Measurements from ENCODE around the gene PPP4R1.

Gene PPP4R1

DNA sequence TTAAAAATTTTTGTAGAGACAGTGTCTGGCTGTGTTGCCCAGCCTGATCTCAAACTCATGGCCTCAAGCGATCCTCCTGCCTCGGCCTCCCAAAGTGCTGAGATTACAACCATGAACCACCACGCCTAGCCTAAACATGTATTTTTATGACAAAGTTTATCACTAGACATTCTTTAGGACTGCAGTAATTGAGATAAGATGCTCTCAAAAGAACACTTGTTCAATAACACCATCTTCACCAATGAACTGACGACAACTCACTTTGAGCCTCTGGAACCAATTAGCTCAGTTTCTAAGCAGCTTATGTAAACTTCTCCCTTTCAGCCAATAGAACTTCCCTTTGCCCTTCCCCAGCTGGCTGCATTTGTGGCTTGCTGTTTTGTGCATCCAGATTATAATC, 15.3 kb upstream of the PPP4R1 start:
- no peak overlapping the region for H3K4me3 ChIP-seq (ENCODE audit: low read depth in 1 of 5, low read length in 5 of 5)
- H3K9ac ChIP-seq (ENCODE audit: low read length in 5 of 5) = no peak overlapping the region
- H3K36me3 ChIP-seq (ENCODE audit: control insufficient read depth in 5 of 5, insufficient read depth in 5 of 5, low read length in 5 of 5) = no peaks in the 10 kb centered on the region
- no peaks in the 10 kb centered on the region for H3K9me3 ChIP-seq (ENCODE audit: control insufficient read depth in 5 of 5, low read length in 5 of 5)
- no peaks in the 10 kb centered on the region for H3K27me3 ChIP-seq (ENCODE audit: control insufficient read depth in 5 of 5, insufficient read depth in 4 of 5, low read length in 5 of 5)
- H3K4me1 ChIP-seq (ENCODE audit: control insufficient read depth in 5 of 5, insufficient read depth in 5 of 5, low read length in 5 of 5) = no peaks in the 10 kb centered on the region
- H3K27ac ChIP-seq (ENCODE audit: low read depth, low read length) = no peak overlapping the region

GRCh38 chr18:9628984-9629383, 14.6 kb upstream of the PPP4R1 start:
- H3K4me1 ChIP-seq (ENCODE audit: control insufficient read depth in 5 of 5, insufficient read depth in 5 of 5, low read length in 5 of 5) = no peaks in the 10 kb centered on the region
- H3K9ac ChIP-seq (ENCODE audit: low read length in 5 of 5) = no peak overlapping the region
- H3K27ac ChIP-seq (ENCODE audit: low read depth, low read length) = no peak overlapping the region
- H3K9me3 ChIP-seq (ENCODE audit: control insufficient read depth in 5 of 5, low read length in 5 of 5) = no peaks in the 10 kb centered on the region
- H3K27me3 ChIP-seq (ENCODE audit: control insufficient read depth in 5 of 5, insufficient read depth in 4 of 5, low read length in 5 of 5) = no peaks in the 10 kb centered on the region
- no peak overlapping the region for H3K4me3 ChIP-seq (ENCODE audit: low read depth in 1 of 5, low read length in 5 of 5)
- H3K36me3 ChIP-seq (ENCODE audit: control insufficient read depth in 5 of 5, insufficient read depth in 5 of 5, low read length in 5 of 5) = no peaks in the 10 kb centered on the region

DNA sequence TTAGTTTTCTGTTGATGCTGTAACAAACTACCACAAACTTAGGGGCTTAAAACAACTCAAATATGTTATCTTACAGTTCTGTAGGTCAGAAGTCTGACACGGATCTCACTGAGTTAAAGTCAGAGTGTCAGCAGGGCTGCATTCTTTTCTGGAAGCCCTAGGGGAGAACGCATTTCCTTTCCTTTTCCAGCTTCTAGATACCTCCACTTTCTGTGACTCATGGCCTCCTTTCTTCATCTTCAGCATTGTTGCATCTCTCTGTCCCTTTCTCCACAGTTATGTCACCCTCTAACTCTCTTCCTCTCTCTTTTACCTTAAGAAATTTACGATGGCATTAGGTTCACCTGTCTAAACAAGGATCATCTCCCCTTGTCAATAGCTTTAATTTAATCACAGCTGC, 13.3 kb upstream of the PPP4R1 start:
- Histone ChIP-seq H3K27ac (ENCODE audit: low read depth, low read length) (no peak overlapping the region), H3K4me1 (ENCODE audit: control insufficient read depth in 5 of 5, insufficient read depth in 5 of 5, low read length in 5 of 5) (no peaks in the 10 kb centered on the region), H3K9me3 (ENCODE audit: control insufficient read depth in 5 of 5, low read length in 5 of 5) (no peaks in the 10 kb centered on the region), H3K4me3 (ENCODE audit: low read depth in 1 of 5, low read length in 5 of 5) (no peak overlapping the region), H3K36me3 (ENCODE audit: control insufficient read depth in 5 of 5, insufficient read depth in 5 of 5, low read length in 5 of 5) (no peaks in the 10 kb centered on the region), H3K9ac (ENCODE audit: low read length in 5 of 5) (no peak overlapping the region), H3K27me3 (ENCODE audit: control insufficient read depth in 5 of 5, insufficient read depth in 4 of 5, low read length in 5 of 5) (no peaks in the 10 kb centered on the region)

GRCh38 chr18:9619990-9620389, 5.6 kb upstream of the PPP4R1 start:
- Histone ChIP-seq H3K4me3 (ENCODE audit: low read depth in 1 of 5, low read length in 5 of 5) (no peak overlapping the region), H3K27me3 (ENCODE audit: control insufficient read depth in 5 of 5, insufficient read depth in 4 of 5, low read length in 5 of 5) (no peaks in the 10 kb centered on the region), H3K36me3 (ENCODE audit: control insufficient read depth in 5 of 5, insufficient read depth in 5 of 5, low read length in 5 of 5) (no peaks in the 10 kb centered on the region), H3K27ac (ENCODE audit: low read depth, low read length) (no peak overlapping the region), H3K9me3 (ENCODE audit: control insufficient read depth in 5 of 5, low read length in 5 of 5) (no peaks in the 10 kb centered on the region), H3K4me1 (ENCODE audit: control insufficient read depth in 5 of 5, insufficient read depth in 5 of 5, low read length in 5 of 5) (peaks cover 3 to 7% (median 7%) of the 10 kb centered on the region in 5 donors), H3K9ac (ENCODE audit: low read length in 5 of 5) (no peak overlapping the region)

GRCh38 chr18:9619545-9619944, 5.2 kb upstream of the PPP4R1 start:
- Histone ChIP-seq H3K27me3 (ENCODE audit: control insufficient read depth in 5 of 5, insufficient read depth in 4 of 5, low read length in 5 of 5) (no peaks in the 10 kb centered on the region), H3K4me3 (ENCODE audit: low read depth in 1 of 5, low read length in 5 of 5) (no peak overlapping the region), H3K27ac (ENCODE audit: low read depth, low read length) (no peak overlapping the region), H3K4me1 (ENCODE audit: control insufficient read depth in 5 of 5, insufficient read depth in 5 of 5, low read length in 5 of 5) (peaks cover 3 to 8% (median 7%) of the 10 kb centered on the region in 5 donors), H3K9ac (ENCODE audit: low read length in 5 of 5) (no peak overlapping the region), H3K9me3 (ENCODE audit: control insufficient read depth in 5 of 5, low read length in 5 of 5) (no peaks in the 10 kb centered on the region), H3K36me3 (ENCODE audit: control insufficient read depth in 5 of 5, insufficient read depth in 5 of 5, low read length in 5 of 5) (no peaks in the 10 kb centered on the region)

DNA sequence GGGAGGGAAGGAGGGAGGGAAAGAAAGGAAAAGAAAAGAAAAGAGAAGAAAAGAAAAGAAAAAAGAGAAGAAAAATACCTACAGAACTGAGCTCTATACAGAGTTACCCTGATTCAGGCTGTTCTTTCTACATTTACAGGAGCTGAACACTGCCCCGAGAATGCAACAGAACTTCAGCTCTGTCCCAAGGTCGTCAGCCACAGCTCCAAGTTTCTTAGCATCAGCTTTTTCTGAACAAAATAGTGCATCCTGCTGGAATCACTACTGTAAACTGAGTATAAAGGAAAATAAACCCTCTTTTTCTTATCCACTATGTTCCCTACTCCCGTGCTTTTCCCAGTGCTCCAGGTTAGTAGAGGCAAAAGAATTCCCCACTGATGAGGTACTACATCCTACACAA, 4.7 kb upstream of the PPP4R1 start:
- no peak overlapping the region for H3K27ac ChIP-seq (ENCODE audit: low read depth, low read length)
- no peaks in the 10 kb centered on the region for H3K36me3 ChIP-seq (ENCODE audit: control insufficient read depth in 5 of 5, insufficient read depth in 5 of 5, low read length in 5 of 5)
- H3K9me3 ChIP-seq (ENCODE audit: control insufficient read depth in 5 of 5, low read length in 5 of 5) = no peaks in the 10 kb centered on the region
- no peak overlapping the region for H3K9ac ChIP-seq (ENCODE audit: low read length in 5 of 5)
- H3K4me3 ChIP-seq (ENCODE audit: low read depth in 1 of 5, low read length in 5 of 5) = no peak overlapping the region
- H3K27me3 ChIP-seq (ENCODE audit: control insufficient read depth in 5 of 5, insufficient read depth in 4 of 5, low read length in 5 of 5) = no peaks in the 10 kb centered on the region
- H3K4me1 ChIP-seq (ENCODE audit: control insufficient read depth in 5 of 5, insufficient read depth in 5 of 5, low read length in 5 of 5) = peaks cover 3 to 8% (median 7%) of the 10 kb centered on the region in 5 donors

DNA sequence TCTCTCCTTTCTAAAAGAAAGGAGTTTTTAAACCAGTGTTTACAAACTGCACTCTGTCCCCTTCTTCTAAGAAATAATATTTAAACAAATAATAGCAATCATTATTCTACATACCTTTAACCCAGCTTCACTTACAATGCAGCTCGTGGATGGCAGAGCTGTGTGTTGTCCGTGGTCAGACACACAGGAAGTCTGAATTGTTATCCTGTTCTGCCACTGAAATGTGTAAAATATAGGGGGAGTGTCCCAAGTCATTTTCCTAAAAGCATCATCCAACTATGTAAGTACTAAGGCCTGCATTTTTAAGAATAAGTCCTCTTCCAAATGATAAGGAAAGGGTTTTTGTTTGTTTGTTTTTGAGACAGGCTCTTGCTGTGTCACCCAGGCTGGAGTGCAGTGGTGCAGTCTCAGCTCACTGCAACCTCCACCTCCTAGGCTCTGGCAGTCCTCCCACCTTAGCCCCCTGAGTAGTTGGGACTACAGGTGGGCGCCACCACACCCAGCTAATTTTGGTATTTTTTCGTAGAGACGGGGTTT, 2.7 kb upstream of the PPP4R1 start:
- Histone ChIP-seq H3K27ac (ENCODE audit: low read depth, low read length) (no peak overlapping the region), H3K9ac (ENCODE audit: low read length in 5 of 5) (no peak overlapping the region), H3K4me3 (ENCODE audit: low read depth in 1 of 5, low read length in 5 of 5) (no peak overlapping the region), H3K9me3 (ENCODE audit: control insufficient read depth in 5 of 5, low read length in 5 of 5) (no peaks in the 10 kb centered on the region), H3K4me1 (ENCODE audit: control insufficient read depth in 5 of 5, insufficient read depth in 5 of 5, low read length in 5 of 5) (peaks cover 7 to 23% (median 21%) of the 10 kb centered on the region in 5 donors), H3K36me3 (ENCODE audit: control insufficient read depth in 5 of 5, insufficient read depth in 5 of 5, low read length in 5 of 5) (no peaks in the 10 kb centered on the region), H3K27me3 (ENCODE audit: control insufficient read depth in 5 of 5, insufficient read depth in 4 of 5, low read length in 5 of 5) (no peaks in the 10 kb centered on the region)

DNA sequence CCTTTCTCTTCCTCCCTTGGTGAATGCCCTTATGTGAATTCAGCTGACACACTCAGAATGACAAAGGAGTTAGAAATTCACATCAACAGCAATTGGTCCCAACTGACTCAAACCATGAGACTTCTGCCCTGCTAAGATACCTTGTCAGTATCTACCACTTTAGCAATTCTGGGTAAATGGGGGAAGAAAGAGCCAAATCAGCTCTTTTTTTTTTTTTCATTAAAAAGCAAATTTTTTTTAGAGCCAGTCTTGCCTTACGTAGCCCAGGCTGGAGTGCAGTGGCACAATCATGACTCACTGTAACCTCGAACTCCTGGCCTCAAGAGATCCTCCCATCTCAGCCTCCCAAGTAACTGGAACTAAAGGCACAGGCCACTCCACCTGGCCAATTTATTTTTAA, 1.7 kb upstream of the PPP4R1 start:
- H3K27me3 ChIP-seq (ENCODE audit: control insufficient read depth in 5 of 5, insufficient read depth in 4 of 5, low read length in 5 of 5) = no peaks in the 10 kb centered on the region
- no peak overlapping the region for H3K4me3 ChIP-seq (ENCODE audit: low read depth in 1 of 5, low read length in 5 of 5)
- H3K36me3 ChIP-seq (ENCODE audit: control insufficient read depth in 5 of 5, insufficient read depth in 5 of 5, low read length in 5 of 5) = peaks cover 0 to 4% (median 3%) of the 10 kb centered on the region in 5 donors
- no peak overlapping the region for H3K27ac ChIP-seq (ENCODE audit: low read depth, low read length)
- no peaks in the 10 kb centered on the region for H3K9me3 ChIP-seq (ENCODE audit: control insufficient read depth in 5 of 5, low read length in 5 of 5)
- no peak overlapping the region for H3K9ac ChIP-seq (ENCODE audit: low read length in 5 of 5)
- peaks cover 8 to 23% (median 21%) of the 10 kb centered on the region in 5 donors for H3K4me1 ChIP-seq (ENCODE audit: control insufficient read depth in 5 of 5, insufficient read depth in 5 of 5, low read length in 5 of 5)

- no peaks in the 10 kb centered on the region for H3K9me3 ChIP-seq (ENCODE audit: control insufficient read depth in 5 of 5, low read length in 5 of 5)
- no peaks in the 10 kb centered on the region for H3K27me3 ChIP-seq (ENCODE audit: control insufficient read depth in 5 of 5, insufficient read depth in 4 of 5, low read length in 5 of 5)
- H3K27ac ChIP-seq (ENCODE audit: low read depth, low read length) = peak overlapping the region; percentile 71
- peaks cover 0 to 5% (median 4%) of the 10 kb centered on the region in 5 donors for H3K36me3 ChIP-seq (ENCODE audit: control insufficient read depth in 5 of 5, insufficient read depth in 5 of 5, low read length in 5 of 5)
- H3K4me3 ChIP-seq (ENCODE audit: low read depth in 1 of 5, low read length in 5 of 5) = peak overlapping the region in 4 of 5 donors; percentile 65 to 73 (median 66)
- H3K9ac ChIP-seq (ENCODE audit: low read length in 5 of 5) = peak overlapping the region in 4 of 5 donors; percentile 72 to 77 (median 74)
- peaks cover 8 to 23% (median 21%) of the 10 kb centered on the region in 5 donors for H3K4me1 ChIP-seq (ENCODE audit: control insufficient read depth in 5 of 5, insufficient read depth in 5 of 5, low read length in 5 of 5)
These were observed 980 bp upstream of the PPP4R1 start for GRCh38 chr18:9615280-9615797.

DNA sequence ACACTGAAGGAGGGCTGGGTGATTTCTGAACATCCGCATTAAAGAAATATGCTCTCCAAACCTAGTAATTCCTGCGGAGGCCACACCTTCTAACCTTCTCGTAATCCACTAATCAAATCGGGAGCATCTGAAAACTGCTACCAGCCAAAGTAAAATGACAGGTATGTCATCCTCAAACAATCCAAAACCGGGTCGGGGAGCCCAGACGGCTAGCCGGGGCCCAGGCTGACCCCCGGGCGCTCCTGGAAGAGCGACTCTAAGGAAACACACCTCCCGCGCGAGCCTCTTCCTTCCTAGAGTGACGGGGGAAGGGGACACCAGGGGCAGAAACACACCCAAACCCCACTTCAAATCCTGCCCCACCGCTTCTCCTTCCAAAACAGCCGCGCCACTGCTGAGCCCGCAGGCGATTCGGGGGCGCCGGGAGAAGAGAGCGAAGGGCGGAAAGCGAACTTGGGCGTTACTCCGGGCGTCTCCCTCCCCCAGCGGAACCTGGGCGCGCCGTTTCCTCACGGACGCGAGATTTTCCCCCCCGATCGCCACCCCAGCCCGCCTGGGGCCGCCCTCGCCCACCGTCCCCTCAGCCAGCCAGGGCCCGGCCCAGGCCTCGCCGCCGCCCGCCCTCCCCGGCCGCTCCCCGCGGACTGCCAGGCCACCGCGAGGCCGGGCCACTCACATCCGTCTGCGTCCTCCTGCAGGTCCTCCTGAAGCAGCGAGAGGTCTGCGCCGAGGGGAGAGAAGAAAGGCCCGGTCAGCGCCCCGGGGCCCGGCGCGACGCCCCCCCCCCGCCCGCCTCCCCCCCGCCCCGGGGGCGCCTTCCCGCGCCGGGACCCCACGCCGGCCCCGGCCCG, 584 bp downstream of the PPP4R1 start:
- H3K4me3 ChIP-seq (ENCODE audit: low read depth in 1 of 5, low read length in 5 of 5) = peak overlapping the region; percentile 76 to 89 (median 79)
- no peaks in the 10 kb centered on the region for H3K9me3 ChIP-seq (ENCODE audit: control insufficient read depth in 5 of 5, low read length in 5 of 5)
- H3K36me3 ChIP-seq (ENCODE audit: control insufficient read depth in 5 of 5, insufficient read depth in 5 of 5, low read length in 5 of 5) = peaks cover 0 to 5% (median 4%) of the 10 kb centered on the region in 5 donors
- H3K4me1 ChIP-seq (ENCODE audit: control insufficient read depth in 5 of 5, insufficient read depth in 5 of 5, low read length in 5 of 5) = peaks cover 8 to 23% (median 21%) of the 10 kb centered on the region in 5 donors
- no peaks in the 10 kb centered on the region for H3K27me3 ChIP-seq (ENCODE audit: control insufficient read depth in 5 of 5, insufficient read depth in 4 of 5, low read length in 5 of 5)
- peak overlapping the region; percentile 84 for H3K27ac ChIP-seq (ENCODE audit: low read depth, low read length)
- peak overlapping the region; percentile 68 to 95 (median 91) for H3K9ac ChIP-seq (ENCODE audit: low read length in 5 of 5)
